ENCODE measurements around the gene OVAAL.

The OVAAL gene

GRCh38 chr1:180571060-180571831, 12.5 kb downstream of the OVAAL start:
- DNase-seq, result no peak

DNA sequence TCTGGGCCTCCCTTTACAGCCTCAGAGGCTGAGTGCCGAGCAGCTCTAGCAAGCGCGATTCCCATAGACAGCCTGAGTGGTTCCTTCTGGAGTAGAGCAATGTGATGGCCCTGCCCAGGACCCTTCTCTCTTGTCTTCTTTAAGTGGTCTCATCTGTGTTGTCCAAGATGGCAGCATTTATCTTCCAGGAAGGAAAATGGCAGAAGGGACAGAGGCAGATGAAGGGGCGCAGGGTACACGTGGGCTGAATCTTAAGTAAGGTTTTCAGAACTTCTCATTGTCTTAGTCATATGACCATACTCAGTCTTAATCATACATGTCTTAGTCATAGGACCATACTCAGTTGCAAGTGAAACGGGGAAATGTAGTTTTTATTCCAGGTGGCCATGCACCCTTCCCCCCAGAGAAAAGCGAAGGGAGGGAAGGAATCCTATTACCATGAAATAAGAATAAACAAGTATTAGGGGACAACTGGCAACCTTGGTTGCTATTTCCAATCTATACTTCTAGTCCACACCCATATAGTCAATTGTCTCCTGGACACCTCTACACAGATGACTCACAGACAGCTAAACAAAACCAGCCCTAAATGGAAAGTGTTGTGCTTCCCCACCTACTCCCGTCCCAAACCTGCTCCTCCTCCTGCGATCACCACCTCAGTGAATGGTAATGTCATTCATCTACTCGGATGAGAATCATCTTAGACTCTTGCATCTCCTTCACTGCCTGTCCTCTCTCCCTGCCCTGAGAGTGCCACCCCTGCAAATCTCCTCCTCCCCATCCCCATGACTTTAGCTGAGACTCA, 13.3 kb downstream of the OVAAL start:
- DNase-seq, result no peak

GRCh38 chr1:180572760-180573159, 14.0 kb downstream of the OVAAL start:
- no peak for DNase-seq

- no peak for DNase-seq
Observed at GRCh38 chr1:180574031-180574713, 15.4 kb downstream of the OVAAL start.

- no peak for DNase-seq
Observed at GRCh38 chr1:180577361-180577760, 18.6 kb downstream of the OVAAL start.

- DNase-seq, result no peak
Observed at GRCh38 chr1:180579961-180580611, 21.3 kb downstream of the OVAAL start.

DNA sequence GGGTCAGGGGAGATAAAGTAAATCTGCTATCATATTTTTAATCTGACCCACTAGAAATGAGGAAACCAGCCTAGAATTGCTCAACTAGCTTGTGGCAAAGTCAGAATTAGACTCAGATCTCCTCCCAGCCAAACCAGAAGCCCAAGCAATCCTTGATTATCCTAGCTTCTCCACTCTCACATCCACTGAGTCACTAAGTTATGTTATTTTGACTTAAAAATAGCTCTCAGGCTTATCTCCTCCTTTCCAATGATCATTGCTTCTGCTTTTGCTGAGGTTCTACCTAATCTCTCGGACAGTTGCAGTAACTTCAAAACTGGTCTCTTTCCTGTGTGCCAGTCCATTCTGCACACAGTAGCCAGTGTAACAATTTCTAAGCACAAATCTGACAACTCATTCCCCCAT, 22.9 kb downstream of the OVAAL start:
- no peak for DNase-seq

DNA sequence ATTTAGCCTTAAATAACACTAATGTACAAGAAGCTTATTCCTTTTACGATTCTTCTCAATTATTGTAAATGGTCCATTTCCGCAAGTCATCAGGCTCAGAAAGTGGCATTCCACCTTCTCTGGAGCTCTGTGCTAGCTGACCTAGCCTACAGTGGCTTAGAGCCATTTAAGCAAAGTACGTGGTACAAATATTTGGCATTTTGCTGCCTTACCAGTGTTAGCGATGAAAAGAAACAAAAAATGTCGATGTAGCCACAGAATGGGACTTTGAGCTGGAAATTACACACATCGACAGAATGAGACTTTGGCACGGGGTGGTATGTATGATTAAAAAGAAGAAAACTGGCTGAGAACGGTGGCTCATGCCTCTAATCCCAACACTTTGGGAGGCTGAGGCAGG, 26.1 kb downstream of the OVAAL start:
- DNase-seq, result no peak

GRCh38 chr1:180585994-180586359, 27.2 kb downstream of the OVAAL start:
- no peak for DNase-seq

DNA sequence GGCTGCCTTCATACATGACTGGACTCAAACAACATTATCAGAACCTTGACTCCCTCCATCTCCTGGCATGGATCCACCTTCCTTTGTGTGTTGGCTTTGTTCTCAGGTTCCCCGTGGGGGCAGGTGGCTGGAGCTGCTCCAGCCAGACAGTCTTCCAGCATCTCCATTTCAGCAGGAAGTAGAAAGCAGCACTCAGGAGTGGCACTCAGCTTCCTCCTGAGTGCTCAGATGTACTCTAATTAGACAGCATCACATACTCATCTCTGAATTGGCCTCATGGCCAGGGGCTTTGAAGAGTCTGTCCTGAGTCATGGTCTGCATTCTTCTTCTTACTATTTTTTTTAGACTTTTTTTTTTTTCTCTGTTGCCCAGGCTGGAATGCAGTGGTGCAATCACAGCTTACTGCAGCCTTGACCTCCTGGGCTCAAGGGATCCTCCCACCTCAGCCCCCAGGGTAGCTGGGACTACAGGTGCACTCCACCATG, 27.9 kb downstream of the OVAAL start:
- no peak for DNase-seq

GRCh38 chr1:180588121-180588520, 29.4 kb downstream of the OVAAL start:
- no peak for DNase-seq

DNA sequence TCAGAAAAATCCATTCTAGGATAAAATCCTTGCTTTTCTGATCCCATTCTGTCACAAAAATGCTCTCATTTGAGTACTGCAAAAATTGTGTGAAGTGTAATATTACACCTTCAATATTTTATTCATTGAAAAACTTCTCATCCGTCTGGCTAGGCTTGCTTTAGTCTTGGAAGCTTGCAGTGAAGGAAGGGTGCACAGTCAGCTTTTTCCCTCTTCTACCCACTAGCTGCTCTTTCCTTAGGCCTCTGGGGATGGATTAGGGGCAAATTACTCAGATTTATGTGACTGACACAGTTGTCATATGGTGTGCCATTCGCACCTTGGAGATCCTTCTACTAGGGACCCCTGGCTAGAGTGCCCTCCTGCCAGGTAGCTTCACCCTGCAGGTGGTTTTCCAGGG, 32.1 kb downstream of the OVAAL start:
- DNase-seq, result no peak

DNA sequence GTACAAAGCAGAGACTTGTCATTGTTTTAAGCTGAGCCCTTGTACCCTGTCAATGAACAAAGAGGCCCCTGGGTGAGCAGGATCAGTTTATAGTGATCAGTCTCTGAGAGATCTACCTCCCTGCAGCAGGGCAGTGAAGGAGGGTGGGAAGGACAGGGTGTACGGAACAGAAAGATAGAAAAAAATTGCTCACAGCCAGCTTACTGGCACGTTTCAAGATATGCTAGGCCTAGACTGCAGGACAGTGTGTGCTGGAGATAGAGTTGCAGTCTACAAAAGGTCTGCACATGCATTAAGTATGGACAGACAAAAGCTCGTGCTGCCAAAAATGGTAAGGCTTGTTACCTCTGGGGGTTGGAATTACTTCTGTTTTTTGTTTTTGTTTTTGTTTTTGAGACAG, 34.6 kb downstream of the OVAAL start:
- DNase-seq, result no peak

DNA sequence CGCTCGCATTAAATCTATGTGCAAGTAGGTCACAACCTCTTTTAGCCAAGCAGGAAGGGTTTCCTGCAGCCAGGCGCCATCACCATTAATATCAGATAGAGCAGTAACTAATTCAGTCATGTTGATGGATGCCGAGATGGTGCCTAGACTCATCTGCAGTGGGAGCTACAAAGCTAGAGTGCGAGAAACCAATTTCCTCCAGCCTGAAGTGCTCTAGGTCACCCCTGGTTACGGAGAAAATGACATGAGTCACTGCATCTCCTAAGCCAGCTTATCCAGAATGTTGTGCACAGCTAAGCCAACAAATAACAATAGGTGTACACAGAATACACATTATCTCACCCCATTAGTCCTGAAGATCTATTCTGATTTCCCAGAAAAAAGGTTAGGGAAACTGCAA, 36.0 kb downstream of the OVAAL start:
- no peak for DNase-seq

GRCh38 chr1:180595966-180596365, 37.2 kb downstream of the OVAAL start:
- no peak for DNase-seq

- DNase-seq, result no peak
Observed at GRCh38 chr1:180597520-180597919, 38.8 kb downstream of the OVAAL start.

- no peak for DNase-seq
Observed at GRCh38 chr1:180598333-180598974, 39.7 kb downstream of the OVAAL start.

DNA sequence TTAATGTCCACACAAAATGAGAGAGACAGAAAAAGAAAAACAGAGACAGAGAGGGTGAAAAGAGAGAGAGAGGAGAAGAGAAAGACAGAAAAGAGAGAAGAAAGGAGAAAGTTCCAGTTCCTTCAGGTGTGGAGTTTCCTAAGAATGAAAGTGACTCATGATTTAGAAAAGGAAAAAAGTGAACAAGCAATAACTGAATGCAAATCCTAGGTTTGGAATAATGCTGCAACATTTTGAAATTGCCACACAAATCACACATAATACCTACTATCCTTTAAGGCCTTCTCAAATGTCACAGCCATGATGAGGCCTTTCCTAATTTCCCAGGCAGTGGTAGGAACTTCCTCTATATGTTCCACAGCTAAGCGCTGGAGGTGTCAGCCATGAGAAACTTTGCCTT, 41.6 kb downstream of the OVAAL start:
- no peak for DNase-seq

DNA sequence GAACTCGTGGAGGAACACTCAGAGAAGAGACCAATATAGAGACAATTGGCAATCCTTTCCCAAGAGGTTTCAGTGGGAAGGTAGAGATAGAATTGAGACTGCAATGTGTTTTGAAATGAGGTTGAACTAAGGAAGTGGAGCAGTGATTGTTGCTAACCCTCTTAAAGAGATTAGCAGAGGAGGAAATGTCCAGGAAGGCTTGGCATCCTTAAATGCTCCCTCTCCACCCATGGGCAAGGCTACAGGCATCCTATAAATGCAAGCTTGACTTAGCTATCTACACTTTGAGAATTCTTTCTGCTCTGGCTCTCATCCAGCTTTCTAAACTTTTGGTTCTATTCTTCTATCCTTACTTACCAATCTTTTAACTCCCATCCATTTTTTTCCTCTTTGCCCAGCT, 42.7 kb downstream of the OVAAL start:
- no peak for DNase-seq

DNA sequence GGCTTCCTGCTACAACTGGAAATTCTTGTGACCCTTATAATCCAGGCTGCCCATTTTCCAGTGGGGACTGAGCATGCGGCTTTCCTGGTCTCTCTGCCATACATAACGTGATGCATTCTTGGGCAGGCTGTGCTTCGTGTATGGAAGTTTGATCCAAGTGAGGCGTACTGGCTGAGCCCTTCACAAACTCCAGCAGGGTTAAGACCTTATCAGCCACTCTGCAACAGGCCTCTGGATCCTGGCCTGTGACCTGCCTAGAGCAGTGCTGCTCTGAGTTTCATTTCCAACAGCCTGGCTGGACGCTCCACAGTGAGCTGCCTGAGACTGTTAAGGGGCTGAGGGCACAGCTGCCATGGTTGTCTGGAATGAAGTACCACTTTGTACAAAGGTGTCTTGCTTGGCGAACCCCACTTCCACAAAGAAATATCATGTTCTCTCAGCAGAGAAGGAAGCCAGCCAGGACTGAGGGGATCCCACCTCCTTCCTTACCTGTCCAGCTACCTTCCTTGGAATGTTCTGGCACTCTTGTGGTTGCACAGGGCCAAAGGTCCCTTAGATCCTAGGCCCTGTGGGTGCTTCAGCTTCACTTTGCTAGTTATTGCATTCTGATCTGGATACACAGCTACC, 44.6 kb downstream of the OVAAL start:
- DNase-seq, result no peak

DNA sequence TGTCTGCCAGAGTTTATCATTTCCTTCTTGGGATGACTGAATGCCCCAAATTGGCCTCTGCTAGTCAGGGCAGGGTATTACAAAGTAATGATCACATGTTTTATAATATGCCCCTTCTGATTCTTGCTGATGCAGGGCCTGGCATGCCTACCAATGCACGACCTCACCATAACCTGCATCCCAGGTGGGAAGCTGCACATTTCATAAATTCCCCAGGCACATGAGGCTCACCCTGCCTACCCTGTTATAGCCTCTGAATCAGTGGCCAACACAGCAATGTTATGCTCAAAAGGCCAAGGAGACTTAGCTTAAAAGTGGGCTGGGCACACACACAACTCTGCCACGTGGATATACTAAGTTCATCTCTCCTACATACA, 45.1 kb downstream of the OVAAL start:
- no peak for DNase-seq

GRCh38 chr1:180606155-180606554, 47.4 kb downstream of the OVAAL start:
- no peak for DNase-seq

Data from NCI-H526 treated with DMSO at 0.1 percent for 48 hours (cell line).